ENCODE results near the gene MGP. TPM values are rescaled to one million over a fixed set of nuclear protein-coding genes. Genes with fewer than 3 reads are reported as not detected.

MGP gene
- total and polyA plus RNA-seq, 2 of the 13 experiments (the other 11 are each of a cell fraction or from before 2014, with no cell fraction given): not detected

DNA sequence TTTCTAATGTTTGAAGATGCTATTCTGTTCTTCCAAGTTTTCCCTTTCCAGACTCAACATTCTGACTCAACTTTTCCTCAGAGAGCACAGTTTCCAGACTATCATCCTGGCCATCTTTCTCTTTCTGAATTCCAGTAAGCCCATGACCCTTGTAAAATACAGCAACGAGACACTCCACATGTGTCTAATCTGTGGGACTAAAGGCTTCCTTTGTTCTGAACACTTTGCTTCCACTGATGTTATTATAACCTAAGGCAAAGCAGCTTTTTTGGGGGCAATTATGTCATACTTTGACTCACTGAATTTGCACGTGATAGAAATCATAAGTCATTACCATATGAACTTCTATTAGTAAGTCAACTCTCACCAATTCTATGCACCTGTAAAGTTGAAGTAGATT is 36.0 kb downstream of the MGP start:
- H3K9ac ChIP-seq (ENCODE audit: insufficient read depth, low read depth, low read length): no peak overlapping the region
- ChIA-PET CTCF (ENCODE audit: low intra/inter-chr PET ratio, low total read pairs) (no interaction called here), POLR2A (no interaction called here)
- no peaks in the 10 kb centered on the region for H3K36me3 ChIP-seq (replicated peaks in 1 of 2; ENCODE audit: control insufficient read depth in 1 of 2, insufficient read depth in 2 of 2, low read length in 2 of 2)
- peaks cover 28% of the 10 kb centered on the region for H3K4me1 ChIP-seq (ENCODE audit: insufficient read depth, low read length)
- FAIRE-seq (no peak), DNase-seq (ENCODE audit: low spot score) (no peak), ATAC-seq (no peak)
- in situ Hi-C loops (cut with HindIII; ENCODE audit: extremely low pct_ligation_motif_present, low pct_unique_long_range_greater_than_20kb) (no loop called here), intact Hi-C loops (cut with micrococcal nuclease; ENCODE audit: unreplicated experiment) (loop anchor here (5.0 kb wide), 1 partner anchor 88 kb away; the partner anchor contains the start of gene ERP27)
- no TSS peak for BruUV-seq (replicated peaks)
- TF ChIP-seq, protein P1, sequence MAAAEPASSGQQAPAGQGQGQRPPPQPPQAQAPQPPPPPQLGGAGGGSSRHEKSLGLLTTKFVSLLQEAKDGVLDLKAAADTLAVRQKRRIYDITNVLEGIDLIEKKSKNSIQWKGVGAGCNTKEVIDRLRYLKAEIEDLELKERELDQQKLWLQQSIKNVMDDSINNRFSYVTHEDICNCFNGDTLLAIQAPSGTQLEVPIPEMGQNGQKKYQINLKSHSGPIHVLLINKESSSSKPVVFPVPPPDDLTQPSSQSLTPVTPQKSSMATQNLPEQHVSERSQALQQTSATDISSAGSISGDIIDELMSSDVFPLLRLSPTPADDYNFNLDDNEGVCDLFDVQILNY (CRISPR knock-in tag; conservative IDR thresholded peaks at IDR 0.05): no peak
- TF ChIP-seq ZFY (CRISPR knock-in tag; IDR thresholded peaks at IDR 0.05): no peak
- TF ChIP-seq TCF7L2 (IDR thresholded peaks at IDR 0.05; ENCODE audit: low read depth, low read length): no peak
- TF ChIP-seq SKI (IDR thresholded peaks at IDR 0.05; ENCODE audit: partially characterized antibody): no peak
- TF ChIP-seq, protein P2, sequence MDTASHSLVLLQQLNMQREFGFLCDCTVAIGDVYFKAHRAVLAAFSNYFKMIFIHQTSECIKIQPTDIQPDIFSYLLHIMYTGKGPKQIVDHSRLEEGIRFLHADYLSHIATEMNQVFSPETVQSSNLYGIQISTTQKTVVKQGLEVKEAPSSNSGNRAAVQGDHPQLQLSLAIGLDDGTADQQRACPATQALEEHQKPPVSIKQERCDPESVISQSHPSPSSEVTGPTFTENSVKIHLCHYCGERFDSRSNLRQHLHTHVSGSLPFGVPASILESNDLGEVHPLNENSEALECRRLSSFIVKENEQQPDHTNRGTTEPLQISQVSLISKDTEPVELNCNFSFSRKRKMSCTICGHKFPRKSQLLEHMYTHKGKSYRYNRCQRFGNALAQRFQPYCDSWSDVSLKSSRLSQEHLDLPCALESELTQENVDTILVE (CRISPR knock-in tag; IDR thresholded peaks at IDR 0.05): no peak
- TF ChIP-seq FOXK1 (CRISPR knock-in tag; IDR thresholded peaks at IDR 0.05; ENCODE audit: borderline replicate concordance, low read depth): no peak
- no peak for TF ChIP-seq RBFOX2 (IDR thresholded peaks at IDR 0.05; ENCODE audit: low read depth, low read length)
- no peak for TF ChIP-seq POLR2AphosphoS2 (IDR thresholded peaks at IDR 0.05; ENCODE audit: low read depth, low read length)
- no peak for TF ChIP-seq ZNF224 (CRISPR knock-in tag; IDR thresholded peaks at IDR 0.05)
- no peaks in the 10 kb centered on the region for H3K27me3 ChIP-seq (ENCODE audit: control insufficient read depth in 1 of 2, insufficient read depth in 2 of 2, low read length in 2 of 2)
- H3K27ac ChIP-seq (ENCODE audit: extremely low read length, insufficient read depth, low read length): no peak overlapping the region
- H4K20me1 ChIP-seq (ENCODE audit: insufficient read depth, low read length): no peaks in the 10 kb centered on the region
- H3K9me3 ChIP-seq (ENCODE audit: low read length): no peaks in the 10 kb centered on the region
- WGBS (ENCODE audit: low lambda C conversion rate): 34% methylated on average over 2 of the region's 2 CpGs
- H2AFZ ChIP-seq (ENCODE audit: low read length): no peak overlapping the region
- H3K4me2 ChIP-seq (ENCODE audit: low read depth, low read length): no peak overlapping the region
- no peaks in the 10 kb centered on the region for H3K79me2 ChIP-seq (ENCODE audit: insufficient read depth, low read length)
- H3K4me3 ChIP-seq (replicated peaks in 1 of 3; ENCODE audit: insufficient read depth in 1 of 3, low read depth in 2 of 3, low read length in 3 of 3): no peak overlapping the region
